Measurements from ENCODE around the gene PROB1. TPM values are rescaled to one million over a fixed set of nuclear protein-coding genes. Genes with fewer than 3 reads are reported as not detected.

Gene PROB1
- total and polyA plus RNA-seq, 7 donors: 15.2 to 86.7 (median 42.3) TPM

GRCh38 chr5:139402561-139403158 lies 7.8 kb upstream of the PROB1 start:
- TF ChIP-seq, protein P1, sequence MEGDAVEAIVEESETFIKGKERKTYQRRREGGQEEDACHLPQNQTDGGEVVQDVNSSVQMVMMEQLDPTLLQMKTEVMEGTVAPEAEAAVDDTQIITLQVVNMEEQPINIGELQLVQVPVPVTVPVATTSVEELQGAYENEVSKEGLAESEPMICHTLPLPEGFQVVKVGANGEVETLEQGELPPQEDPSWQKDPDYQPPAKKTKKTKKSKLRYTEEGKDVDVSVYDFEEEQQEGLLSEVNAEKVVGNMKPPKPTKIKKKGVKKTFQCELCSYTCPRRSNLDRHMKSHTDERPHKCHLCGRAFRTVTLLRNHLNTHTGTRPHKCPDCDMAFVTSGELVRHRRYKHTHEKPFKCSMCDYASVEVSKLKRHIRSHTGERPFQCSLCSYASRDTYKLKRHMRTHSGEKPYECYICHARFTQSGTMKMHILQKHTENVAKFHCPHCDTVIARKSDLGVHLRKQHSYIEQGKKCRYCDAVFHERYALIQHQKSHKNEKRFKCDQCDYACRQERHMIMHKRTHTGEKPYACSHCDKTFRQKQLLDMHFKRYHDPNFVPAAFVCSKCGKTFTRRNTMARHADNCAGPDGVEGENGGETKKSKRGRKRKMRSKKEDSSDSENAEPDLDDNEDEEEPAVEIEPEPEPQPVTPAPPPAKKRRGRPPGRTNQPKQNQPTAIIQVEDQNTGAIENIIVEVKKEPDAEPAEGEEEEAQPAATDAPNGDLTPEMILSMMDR (IDR thresholded peaks at IDR 0.05): peak; percentile 35
- intact Hi-C loops (cut with DNase I): no loop called here

DNA sequence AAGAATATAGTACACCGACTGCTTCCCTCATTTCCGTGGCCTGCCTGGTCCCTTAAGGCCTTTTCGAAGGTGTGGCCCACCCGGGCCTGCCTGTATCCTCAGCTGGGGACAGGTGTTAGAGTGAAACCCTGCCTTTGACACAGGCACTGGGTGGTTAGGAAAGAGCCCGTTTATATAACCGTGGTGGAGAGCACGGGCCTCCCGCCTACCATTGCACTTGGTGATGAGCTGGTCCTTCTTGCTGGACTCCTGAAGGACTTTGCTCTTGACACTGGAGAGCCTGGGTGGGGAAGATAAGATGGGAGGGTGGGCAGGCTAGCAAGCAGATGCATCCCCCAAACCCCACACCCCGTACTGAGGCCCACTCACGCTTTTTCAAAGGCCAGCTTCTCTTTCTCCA lies 6.6 kb upstream of the PROB1 start:
- H3K27me3 ChIP-seq (ENCODE audit: insufficient read depth in 3 of 3, low read length in 2 of 3): no peaks in the 10 kb centered on the region
- H3K4me1 ChIP-seq: peaks cover 23% of the 10 kb centered on the region
- ATAC-seq: no peak
- peak in 1 of 2 donors; percentile 32 for DNase-seq
- H3K9me3 ChIP-seq: no peaks in the 10 kb centered on the region
- H3K4me3 ChIP-seq: no peak overlapping the region
- H3K36me3 ChIP-seq (ENCODE audit: insufficient read depth in 1 of 2, low read depth in 1 of 2): peaks cover 0 to 8% of the 10 kb centered on the region in 2 donors
- 84 to 92% (median 84%) methylated on average over 10 of the region's 10 CpGs for WGBS, 3 donors
- no peak overlapping the region for H3K27ac ChIP-seq
- intact Hi-C loops (cut with DNase I): no loop called here
- TF ChIP-seq, protein P1 (IDR thresholded peaks at IDR 0.05): no peak

More at GRCh38 chr5:139402561-139403158, 7.8 kb upstream of the PROB1 start:
- Histone ChIP-seq H3K36me3 (ENCODE audit: insufficient read depth in 1 of 2, low read depth in 1 of 2) (peaks cover 0 to 8% of the 10 kb centered on the region in 2 donors), H3K9me3 (no peaks in the 10 kb centered on the region), H3K4me1 (peaks cover 16% of the 10 kb centered on the region), H3K27me3 (ENCODE audit: insufficient read depth in 3 of 3, low read length in 2 of 3) (no peaks in the 10 kb centered on the region), H3K4me3 (peak overlapping the region; percentile 71), H3K27ac (peak overlapping the region; percentile 92)
- ATAC-seq: peak in 2 of 4 donors; percentile 31 to 34
- DNase-seq: peak in 1 of 2 donors; percentile 32
- 72 to 80% (median 77%) methylated on average over 7 of the region's 7 CpGs for WGBS, 3 donors

DNA sequence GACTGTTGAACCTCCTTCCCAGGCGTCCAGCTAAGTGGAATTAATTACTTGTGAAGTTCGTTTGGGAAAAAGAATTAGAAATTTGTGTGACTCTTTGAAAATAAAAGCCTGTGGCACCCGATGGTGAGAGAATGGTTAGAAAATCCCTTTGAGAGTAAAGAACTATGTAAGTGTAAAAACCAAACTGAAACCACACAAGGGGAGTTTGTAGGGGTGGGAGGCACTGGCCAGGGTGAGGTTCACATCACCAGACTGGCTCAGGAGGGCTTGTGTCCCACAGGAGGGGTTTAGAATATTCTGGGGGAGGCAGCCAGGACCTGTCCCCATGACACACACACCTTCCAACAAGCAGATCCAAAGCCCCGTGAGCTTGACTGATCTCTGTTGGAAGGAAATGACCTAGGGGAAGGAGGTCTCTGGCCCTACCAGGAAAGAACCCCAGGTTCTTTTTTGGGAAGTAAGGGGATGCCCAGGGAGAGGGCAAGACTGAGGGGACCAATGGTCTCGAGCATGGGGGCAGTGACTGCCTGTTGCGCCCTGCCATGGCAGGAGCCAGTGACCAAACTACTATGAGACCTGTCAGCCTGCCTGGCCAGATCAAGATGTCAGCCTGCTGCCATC lies 4.7 kb upstream of the PROB1 start:
- H3K36me3 ChIP-seq (ENCODE audit: insufficient read depth in 1 of 2, low read depth in 1 of 2): peaks cover 0 to 8% of the 10 kb centered on the region in 2 donors
- 75 to 87% (median 75%) methylated on average over 6 of the region's 6 CpGs for WGBS, 3 donors
- intact Hi-C loops (cut with DNase I): no loop called here
- H3K27ac ChIP-seq: peak overlapping the region; percentile 41
- TF ChIP-seq, protein P1 (IDR thresholded peaks at IDR 0.05): no peak
- DNase-seq (peak in 1 of 2 donors; percentile 36), ATAC-seq (no peak)
- H3K27me3 ChIP-seq (ENCODE audit: insufficient read depth in 3 of 3, low read length in 2 of 3): no peaks in the 10 kb centered on the region
- peaks cover 35% of the 10 kb centered on the region for H3K4me1 ChIP-seq
- no peak overlapping the region for H3K4me3 ChIP-seq
- no peaks in the 10 kb centered on the region for H3K9me3 ChIP-seq

- Histone ChIP-seq H3K4me3 (no peak overlapping the region), H3K27ac (peak overlapping the region; percentile 100), H3K4me1 (peaks cover 27% of the 10 kb centered on the region), H3K9me3 (no peaks in the 10 kb centered on the region), H3K36me3 (ENCODE audit: insufficient read depth in 1 of 2, low read depth in 1 of 2) (peaks cover 0 to 11% of the 10 kb centered on the region in 2 donors), H3K27me3 (ENCODE audit: insufficient read depth in 3 of 3, low read length in 2 of 3) (no peaks in the 10 kb centered on the region)
- intact Hi-C loops (cut with DNase I): no loop called here
- ATAC-seq (no peak), DNase-seq (peak in 1 of 2 donors; percentile 32)
- 42 to 43% (median 43%) methylated on average over 6 of the region's 6 CpGs for WGBS, 3 donors
- TF ChIP-seq, protein P1 (IDR thresholded peaks at IDR 0.05): no peak
Observed at GRCh38 chr5:139397921-139398320, 3.0 kb upstream of the PROB1 start.

All from psoas muscle (tissue), 8 donors.